ENCODE results near the gene PM20D1.
A peak's percentile ranks its signal among the peaks of the same experiment; 100 is the strongest.
"Not testable (repeated sequence)": the region's sequence is repeated elsewhere in the genome, so short reads cannot be mapped to it uniquely, and the experiment has no call there.

The PM20D1 gene

DNA sequence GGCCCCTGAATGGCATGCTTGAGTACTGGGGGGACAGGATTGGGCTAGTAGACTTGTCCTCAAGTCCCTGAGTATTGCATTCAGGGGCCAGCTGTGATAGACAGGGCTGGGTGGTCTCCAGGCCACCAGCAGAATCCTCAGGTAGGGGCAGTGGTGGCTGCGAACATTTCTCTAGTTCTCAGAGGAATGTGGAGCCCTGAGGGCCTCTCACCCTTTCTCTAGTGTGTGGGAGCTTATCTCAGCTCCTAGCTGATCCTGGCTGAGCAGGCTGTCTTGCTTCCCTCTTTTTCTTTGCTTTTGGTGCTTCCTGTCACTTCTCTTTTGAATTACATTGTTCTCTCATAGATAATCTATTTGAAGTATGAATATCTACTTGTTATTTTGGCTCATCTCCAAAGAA, 30.0 kb upstream of the PM20D1 start:
- H3K4me3 ChIP-seq (ENCODE audit: low read depth, low read length): no peak overlapping the region
- DNase-seq (ENCODE audit: low read depth): no peak
- TF ChIP-seq CTCF (IDR thresholded peaks at IDR 0.05; ENCODE audit: control insufficient read depth, extremely low read depth, insufficient read depth): no peak

GRCh38 chr1:205878026-205878425, 28.1 kb upstream of the PM20D1 start:
- no peak for TF ChIP-seq CTCF (IDR thresholded peaks at IDR 0.05; ENCODE audit: control insufficient read depth, extremely low read depth, insufficient read depth)

GRCh38 chr1:205873148-205873547, 23.2 kb upstream of the PM20D1 start:
- DNase-seq (ENCODE audit: low read depth); H3K4me3 ChIP-seq (ENCODE audit: low read depth, low read length): not testable (repeated sequence)

More at GRCh38 chr1:205878026-205878425, 28.1 kb upstream of the PM20D1 start:
- no peak overlapping the region for H3K4me3 ChIP-seq (ENCODE audit: low read depth, low read length)
- no peak for DNase-seq (ENCODE audit: low read depth)

GRCh38 chr1:205870236-205870635, 20.3 kb upstream of the PM20D1 start:
- no peak overlapping the region for H3K4me3 ChIP-seq (ENCODE audit: low read depth, low read length)

GRCh38 chr1:205861540-205861939, 11.6 kb upstream of the PM20D1 start:
- no peak for DNase-seq (ENCODE audit: low read depth)
- no peak for TF ChIP-seq CTCF (IDR thresholded peaks at IDR 0.05; ENCODE audit: control insufficient read depth, extremely low read depth, insufficient read depth)
- no peak overlapping the region for H3K4me3 ChIP-seq (ENCODE audit: low read depth, low read length)

More at GRCh38 chr1:205870236-205870635, 20.3 kb upstream of the PM20D1 start:
- DNase-seq (ENCODE audit: low read depth): no peak
- TF ChIP-seq CTCF (IDR thresholded peaks at IDR 0.05; ENCODE audit: control insufficient read depth, extremely low read depth, insufficient read depth): no peak

DNA sequence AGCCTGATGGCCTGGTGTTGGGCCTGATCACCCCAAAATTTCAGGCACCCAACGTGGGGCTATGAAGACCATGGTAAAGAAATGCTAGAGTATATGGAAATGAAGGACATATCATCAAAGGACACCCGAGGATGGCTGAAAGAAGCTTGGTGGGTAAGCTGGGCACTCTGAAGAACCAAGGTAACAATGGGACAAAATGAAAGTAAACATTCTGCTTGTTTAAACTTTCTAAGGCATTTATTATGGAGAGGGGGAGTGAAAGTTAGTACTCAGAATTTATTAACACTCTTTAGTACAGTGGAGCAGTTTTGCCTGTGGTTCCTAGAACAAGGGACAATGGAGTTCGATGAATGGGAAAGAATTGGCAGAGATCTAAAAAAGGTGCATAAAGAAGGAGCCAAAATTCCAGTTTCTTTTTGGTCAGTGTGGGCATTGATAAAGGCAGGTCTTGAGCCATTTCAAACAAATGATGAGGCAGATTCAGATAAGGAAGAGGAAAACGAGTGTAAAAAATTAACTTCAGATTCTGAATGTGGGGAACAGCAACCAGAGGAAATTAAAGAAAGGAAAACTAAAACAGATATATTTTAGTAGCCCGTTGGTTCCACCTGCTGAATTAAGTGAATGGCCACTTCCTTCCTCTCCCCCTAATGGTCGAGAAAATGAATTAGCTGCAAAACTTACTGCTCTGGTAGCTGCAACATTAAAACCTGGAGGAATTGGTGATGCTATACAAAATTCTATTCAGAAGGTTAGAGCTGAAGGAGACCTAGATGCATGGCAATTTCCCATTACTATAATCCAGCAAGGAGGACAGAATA, 8.4 kb upstream of the PM20D1 start:
- TF ChIP-seq CTCF (IDR thresholded peaks at IDR 0.05; ENCODE audit: control insufficient read depth, extremely low read depth, insufficient read depth): peak; percentile 18; the same call in 1 of the 2 replicates
- no peak for DNase-seq (ENCODE audit: low read depth)
- no peak overlapping the region for H3K4me3 ChIP-seq (ENCODE audit: low read depth, low read length)

GRCh38 chr1:205857501-205857900, 7.6 kb upstream of the PM20D1 start:
- DNase-seq (ENCODE audit: low read depth); H3K4me3 ChIP-seq (ENCODE audit: low read depth, low read length): not testable (repeated sequence)

DNA sequence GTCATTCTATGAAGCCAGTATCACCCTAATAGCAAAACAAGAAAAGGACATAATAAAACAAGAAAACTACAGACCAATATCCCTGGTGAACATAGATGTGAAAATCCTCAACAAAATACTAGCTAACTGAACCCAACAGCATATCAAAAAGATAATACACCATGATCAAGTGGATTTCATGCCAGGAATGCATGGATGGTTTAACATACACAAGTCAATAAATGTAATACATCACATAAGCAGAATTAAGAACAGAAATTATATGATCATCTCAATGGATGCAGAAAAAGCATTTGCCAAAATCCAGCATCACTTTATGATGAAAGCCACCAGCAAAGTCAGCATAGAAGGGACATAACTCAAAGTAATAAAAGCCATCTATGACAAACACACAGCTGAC, 6.5 kb upstream of the PM20D1 start:
- DNase-seq (ENCODE audit: low read depth): no peak
- no peak for TF ChIP-seq CTCF (IDR thresholded peaks at IDR 0.05; ENCODE audit: control insufficient read depth, extremely low read depth, insufficient read depth)
- H3K4me3 ChIP-seq (ENCODE audit: low read depth, low read length): no peak overlapping the region

Data from LNCaP clone FGC (cell line).